Lower leg skin (tissue), 4 donors: ENCODE data around the gene LSM5. TPM values are rescaled to one million over a fixed set of nuclear protein-coding genes. Genes with fewer than 3 reads are reported as not detected.

ENCODE experiments used
- DNase-seq, 2 donors: peaks; one replicate each; pipeline ENCODE4 v3.0.0-alpha.2; 2019; ENCODE audit warnings: low spot score in 2 of 2
- H3K4me3 ChIP-seq: fragments of 200-600 bp; sonication (generic); 2 replicates; pipeline ENCODE4 v1.5.1; 2017; ENCODE audit warnings: mild to moderate bottlenecking, low read depth; ENCODE audit not compliant: poor library complexity, severe bottlenecking
- POLR2A ChIP-seq, 2 donors: fragments of 450-650 bp; IDR thresholded peaks; one replicate each; pipeline ENCODE4 v1.6.1; 2016 to 2017; ENCODE audit warnings: antibody characterized with exemption in 2 of 2, mild to moderate bottlenecking in 1 of 2, moderate library complexity in 1 of 2
- WGBS, 2 donors: methylation state at CpG; one replicate each; pipeline ENCODE4 v1.1.5; 2018; 5-methylcytosine and 5-hydroxymethylcytosine counted together
- intact Hi-C: fragments of 100-400 bp; cut with DNase I; formaldehyde crosslinking; loops from one replicate; pipeline ENCODE4 v1.15.0; 2023; ENCODE audit warnings: low total_unique reads
- total RNA-seq, 4 donors: library from RNA; depleted of rRNA; stranded (reverse); fragments of >200 nt; gene quantifications; one replicate each; pipeline ENCODE4 v1.1.0, GENCODE V29; 2016
- TF ChIP-seq, protein P1 (sequence below), 3 donors: fragments of 450-650 bp; IDR thresholded peaks; one replicate each; pipeline ENCODE4 v1.5.1; 2016; ENCODE audit warnings: antibody characterized with exemption in 3 of 3, mild to moderate bottlenecking in 3 of 3, moderate library complexity in 2 of 3

LSM5 gene
- total RNA-seq, 4 donors from 2014 or later, result 10.7 to 15.0 (median 12.4) TPM

DNA sequence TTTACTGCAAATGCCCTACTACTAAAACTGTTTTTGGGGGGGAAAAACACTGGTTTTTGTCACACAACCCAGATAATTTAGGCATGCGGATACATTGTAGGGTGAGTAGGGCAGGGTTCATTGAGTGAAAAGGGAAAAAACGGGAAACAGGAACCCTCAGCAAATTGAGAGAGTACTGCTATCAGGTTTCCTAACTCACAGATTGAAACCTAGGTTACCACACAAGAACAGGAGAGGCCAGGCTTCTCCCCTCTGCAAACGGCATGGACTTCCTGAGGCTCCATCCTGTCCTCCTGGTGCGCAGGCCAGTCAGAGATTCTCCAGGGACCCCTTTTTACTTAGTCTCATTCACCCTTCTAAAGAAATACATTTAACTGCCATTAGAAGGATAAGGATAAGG lies 35.7 kb upstream of the LSM5 start:
- TF ChIP-seq POLR2A (IDR thresholded peaks at IDR 0.05), result no peak
- TF ChIP-seq, protein P1, sequence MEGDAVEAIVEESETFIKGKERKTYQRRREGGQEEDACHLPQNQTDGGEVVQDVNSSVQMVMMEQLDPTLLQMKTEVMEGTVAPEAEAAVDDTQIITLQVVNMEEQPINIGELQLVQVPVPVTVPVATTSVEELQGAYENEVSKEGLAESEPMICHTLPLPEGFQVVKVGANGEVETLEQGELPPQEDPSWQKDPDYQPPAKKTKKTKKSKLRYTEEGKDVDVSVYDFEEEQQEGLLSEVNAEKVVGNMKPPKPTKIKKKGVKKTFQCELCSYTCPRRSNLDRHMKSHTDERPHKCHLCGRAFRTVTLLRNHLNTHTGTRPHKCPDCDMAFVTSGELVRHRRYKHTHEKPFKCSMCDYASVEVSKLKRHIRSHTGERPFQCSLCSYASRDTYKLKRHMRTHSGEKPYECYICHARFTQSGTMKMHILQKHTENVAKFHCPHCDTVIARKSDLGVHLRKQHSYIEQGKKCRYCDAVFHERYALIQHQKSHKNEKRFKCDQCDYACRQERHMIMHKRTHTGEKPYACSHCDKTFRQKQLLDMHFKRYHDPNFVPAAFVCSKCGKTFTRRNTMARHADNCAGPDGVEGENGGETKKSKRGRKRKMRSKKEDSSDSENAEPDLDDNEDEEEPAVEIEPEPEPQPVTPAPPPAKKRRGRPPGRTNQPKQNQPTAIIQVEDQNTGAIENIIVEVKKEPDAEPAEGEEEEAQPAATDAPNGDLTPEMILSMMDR (IDR thresholded peaks at IDR 0.05), result no peak
- DNase-seq, result no peak
- intact Hi-C loops, result no loop called here
- WGBS, 2 donors, result 85 to 93% methylated on average over 4 of the region's 4 CpGs
- H3K4me3 ChIP-seq, result no peak overlapping the region

- intact Hi-C loops, result no loop called here
- DNase-seq, result no peak
- TF ChIP-seq, protein P1 (IDR thresholded peaks at IDR 0.05), result no peak
- no peak for TF ChIP-seq POLR2A (IDR thresholded peaks at IDR 0.05)
- H3K4me3 ChIP-seq, result no peak overlapping the region
These were observed 34.5 kb upstream of the LSM5 start for GRCh38 chr7:32524631-32525030.

GRCh38 chr7:32522746-32523530 lies 32.8 kb upstream of the LSM5 start:
- intact Hi-C loops, result no loop called here
- TF ChIP-seq, protein P1 (IDR thresholded peaks at IDR 0.05), result no peak
- TF ChIP-seq POLR2A (IDR thresholded peaks at IDR 0.05), result no peak
- whole genome bisulfite sequencing, 2 donors, result 93% methylated on average over 6 of the region's 6 CpGs

GRCh38 chr7:32519763-32520162 lies 29.6 kb upstream of the LSM5 start:
- TF ChIP-seq POLR2A (IDR thresholded peaks at IDR 0.05), result no peak
- TF ChIP-seq, protein P1 (IDR thresholded peaks at IDR 0.05), result no peak
- DNase-seq, result no peak
- WGBS, 2 donors, result 93 to 95% methylated on average over 2 of the region's 2 CpGs
- no peak overlapping the region for H3K4me3 ChIP-seq
- intact Hi-C loops, result no loop called here

More at GRCh38 chr7:32522746-32523530, 32.8 kb upstream of the LSM5 start:
- DNase-seq, result no peak
- H3K4me3 ChIP-seq, result no peak overlapping the region

DNA sequence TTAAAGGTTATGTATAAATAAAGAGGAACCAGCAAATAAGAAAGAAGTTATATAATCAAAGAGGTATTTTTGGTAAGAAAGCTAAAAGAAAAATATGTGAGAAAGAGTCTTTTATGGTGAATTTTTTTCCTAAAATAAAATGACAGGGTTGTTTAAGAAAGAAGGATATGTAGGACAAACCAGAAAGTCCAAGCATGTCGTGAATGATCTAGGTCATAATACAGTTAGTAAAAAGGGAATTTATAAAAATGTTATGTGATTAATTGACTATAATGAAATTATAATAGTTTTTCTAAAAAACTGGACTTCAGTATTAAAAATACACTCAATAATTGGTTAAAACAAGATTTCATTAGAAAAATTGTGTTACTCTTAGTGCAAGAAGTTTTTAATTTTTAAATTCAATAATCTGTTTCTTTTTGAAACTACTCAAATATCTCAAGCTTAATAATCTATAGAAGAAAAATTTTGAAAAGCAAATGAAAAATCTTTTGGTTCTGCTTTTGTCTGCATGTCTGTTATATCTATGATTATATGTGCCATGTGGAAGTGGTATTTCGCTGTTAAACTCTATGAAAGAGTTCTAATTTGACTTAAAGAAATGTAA lies 28.5 kb upstream of the LSM5 start:
- no peak for DNase-seq
- intact Hi-C loops, result no loop called here
- WGBS, 2 donors, result 84 to 90% methylated on average over 2 of the region's 2 CpGs
- TF ChIP-seq, protein P1 (IDR thresholded peaks at IDR 0.05), result no peak
- no peak for TF ChIP-seq POLR2A (IDR thresholded peaks at IDR 0.05)
- H3K4me3 ChIP-seq, result no peak overlapping the region
